HG03108 (cell line): ENCODE results near the gene SYNRG.
"Not testable (repeated sequence)": the region's sequence is repeated elsewhere in the genome, so short reads cannot be mapped to it uniquely, and the experiment has no call there.

ENCODE experiments used
- ATAC-seq: cut with Tn5 transposase; IDR thresholded peaks from one replicate; pipeline ENCODE4 v1.9.1; 2021; ENCODE audit warnings: moderate library complexity; ENCODE audit not compliant: unreplicated experiment

The SYNRG gene

GRCh38 chr17:37545486-37545885, 63.7 kb downstream of the SYNRG start:
- no peak for ATAC-seq

GRCh38 chr17:37543637-37544052, 65.6 kb downstream of the SYNRG start:
- ATAC-seq = no peak

DNA sequence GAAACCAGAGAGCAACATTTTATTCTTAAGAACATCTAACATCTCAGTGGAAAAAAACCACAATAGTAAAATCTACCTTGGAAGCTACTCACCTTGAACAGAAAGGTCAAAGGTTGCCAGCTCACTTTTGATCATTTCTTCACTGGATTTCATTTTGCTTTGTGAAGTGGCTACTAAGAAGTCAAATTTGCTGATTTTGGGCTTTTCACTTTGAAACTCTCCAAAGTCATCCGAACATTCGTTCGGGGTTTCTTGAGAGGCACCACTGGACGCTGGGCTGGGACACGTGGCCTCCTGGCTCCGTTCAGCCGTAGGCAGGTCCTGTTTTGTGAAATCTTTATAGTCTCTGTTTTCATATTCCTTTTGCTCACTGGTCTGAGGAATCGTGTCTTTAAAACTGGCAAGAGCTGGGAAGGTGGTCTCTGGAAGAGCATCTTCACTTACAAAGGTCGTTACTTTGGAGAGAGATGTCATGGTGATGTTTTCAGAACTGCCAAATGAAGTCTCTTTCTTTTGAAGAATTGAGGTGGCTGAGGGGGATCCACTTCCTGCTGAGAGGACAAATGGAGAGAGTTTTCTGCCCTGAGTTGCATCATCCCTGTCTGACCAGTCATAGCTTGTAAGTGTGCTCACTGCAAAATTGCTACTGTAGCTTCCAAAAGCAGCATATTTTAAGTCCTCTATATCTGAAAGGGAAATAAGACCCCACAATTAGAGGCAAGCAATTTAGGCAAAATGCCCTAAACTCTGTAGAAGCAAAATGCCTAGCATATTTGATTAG, 67.1 kb downstream of the SYNRG start:
- no peak for ATAC-seq

DNA sequence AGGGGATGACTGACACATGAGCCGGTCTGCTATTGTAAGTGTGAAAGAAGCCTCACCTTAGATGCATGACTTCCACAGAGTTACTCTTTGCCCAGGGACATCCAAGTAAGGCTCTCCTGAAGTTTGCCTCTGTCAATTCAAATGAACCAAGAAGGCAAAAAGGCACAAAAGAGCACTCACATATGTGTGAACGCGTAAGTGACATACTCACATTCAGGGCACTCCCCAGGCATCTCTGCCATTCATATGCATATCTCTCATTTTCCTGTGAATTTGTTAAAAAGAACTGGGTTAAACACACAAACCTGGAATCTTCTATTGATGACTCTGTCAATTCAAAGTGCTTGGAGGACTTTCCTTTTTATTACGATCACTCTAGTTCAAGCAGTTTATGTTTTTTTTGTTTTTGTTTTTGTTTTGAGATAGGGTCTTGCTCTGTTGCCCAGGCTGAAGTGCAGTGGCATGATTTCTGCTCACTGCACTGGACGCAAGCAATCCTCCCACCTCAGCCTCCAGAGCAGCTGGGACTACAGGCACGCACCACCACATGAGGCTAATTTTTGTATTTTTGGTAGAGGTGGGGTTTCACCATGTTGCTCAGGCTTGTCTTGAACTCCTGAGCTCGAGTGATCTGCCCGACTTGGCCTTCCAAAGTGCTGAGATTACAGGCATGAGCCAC, 70.1 kb downstream of the SYNRG start:
- no peak for ATAC-seq

DNA sequence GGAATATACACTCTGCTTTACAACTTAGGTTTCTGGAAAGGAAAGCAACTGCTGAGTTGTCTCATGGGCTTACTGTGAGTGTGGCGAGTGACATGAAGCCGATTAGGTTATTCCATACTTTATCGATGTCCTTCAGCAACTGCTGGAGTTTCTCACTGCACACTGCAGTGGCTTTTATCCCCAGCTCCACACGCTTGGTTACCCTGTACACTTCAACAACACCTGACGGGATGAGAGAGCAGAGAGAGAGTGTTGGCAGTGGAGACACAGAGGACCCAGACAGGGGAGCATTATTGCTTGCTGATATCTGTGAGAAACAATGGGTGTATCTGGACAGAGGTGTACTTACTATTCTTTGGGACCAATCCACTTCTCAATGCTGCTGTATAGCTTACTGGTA, 73.3 kb downstream of the SYNRG start:
- no peak for ATAC-seq

DNA sequence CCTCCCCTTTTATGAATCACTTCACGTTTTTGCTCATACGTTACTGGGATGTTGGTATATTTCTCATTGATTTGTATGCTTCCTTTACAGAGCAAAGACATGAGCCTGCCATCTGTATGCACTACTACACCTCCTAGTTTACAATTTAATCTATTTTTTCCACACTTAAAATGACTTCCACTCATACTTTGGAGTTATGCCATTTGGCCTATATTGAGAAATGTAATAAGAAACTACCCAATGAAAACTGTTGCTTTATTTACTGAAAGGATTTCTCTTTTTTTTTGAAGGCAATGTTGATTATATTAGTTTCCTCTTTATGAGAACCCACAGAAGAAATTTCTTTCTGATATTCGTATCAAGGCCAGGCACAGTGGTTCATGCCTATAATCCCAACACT, 76.5 kb downstream of the SYNRG start:
- ATAC-seq = no peak

DNA sequence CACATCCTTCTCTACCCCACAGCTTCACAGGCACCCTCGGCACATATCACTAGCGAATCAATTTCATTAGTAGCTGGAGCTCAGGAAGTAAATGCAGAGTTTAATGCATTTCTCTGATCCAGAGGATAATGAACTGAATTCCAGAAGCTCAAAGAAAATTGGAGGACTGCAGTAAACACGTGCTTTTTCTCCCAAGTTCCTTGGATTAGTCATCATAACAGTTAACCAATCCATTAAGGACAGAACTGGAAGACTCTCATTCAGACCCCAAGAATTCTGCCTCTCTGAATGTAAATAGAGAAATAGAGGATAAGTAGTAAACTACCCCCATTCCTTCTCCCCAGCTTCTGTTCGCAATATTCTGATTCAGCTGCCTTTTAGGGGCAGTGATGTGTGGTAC, 78.8 kb downstream of the SYNRG start:
- ATAC-seq = no peak

DNA sequence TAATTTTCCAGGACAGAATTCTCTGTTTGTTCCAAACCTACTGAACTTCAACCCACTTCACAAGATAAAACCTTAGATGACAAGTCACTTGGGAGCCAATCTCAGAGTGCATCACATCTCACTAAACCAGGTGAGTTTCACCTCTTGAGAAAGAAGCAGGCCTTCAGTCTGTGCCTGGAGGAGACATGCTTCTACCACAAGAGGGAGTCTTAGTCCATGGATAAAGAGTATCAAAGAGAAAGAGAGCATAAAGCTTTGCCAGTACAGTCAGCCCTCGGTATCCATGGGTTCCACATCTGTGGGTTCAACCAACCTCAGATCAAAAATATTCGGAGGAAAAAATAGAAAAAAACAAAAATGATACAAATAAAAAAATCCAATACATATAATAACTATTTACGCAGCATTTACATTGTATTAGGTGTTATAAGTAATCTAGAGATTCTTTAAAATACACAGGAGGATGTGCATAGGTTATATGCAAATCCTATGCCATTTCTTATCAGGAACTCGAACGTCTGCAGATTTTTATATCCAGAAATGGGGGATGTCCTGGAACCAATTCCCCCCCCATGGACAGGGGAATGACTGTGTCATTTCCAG, 81.9 kb downstream of the SYNRG start:
- ATAC-seq = no peak

- no peak for ATAC-seq
Measured at GRCh38 chr17:37523715-37524219, 85.5 kb downstream of the SYNRG start.

DNA sequence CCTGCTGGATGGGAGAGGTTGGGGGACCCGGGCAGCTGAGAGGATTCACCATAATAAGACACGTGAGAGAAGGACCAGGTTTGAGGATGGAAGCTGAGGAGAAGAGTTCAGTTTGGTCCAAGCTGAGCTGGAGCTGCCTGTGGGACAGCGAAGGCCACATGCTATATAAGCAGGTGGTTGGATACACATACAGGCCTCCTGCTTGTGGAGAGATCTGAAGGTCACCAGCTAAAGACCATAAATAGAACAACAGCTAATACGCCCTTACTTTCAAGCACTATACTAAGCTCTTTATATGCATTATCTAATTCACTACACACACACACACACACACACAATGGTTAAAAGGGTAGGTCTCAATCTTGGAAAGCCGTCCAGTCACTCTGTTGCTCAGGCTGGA, 87.4 kb downstream of the SYNRG start:
- no peak for ATAC-seq

- no peak for ATAC-seq
Measured at GRCh38 chr17:37520174-37520573, 89.0 kb downstream of the SYNRG start.

GRCh38 chr17:37519251-37519985, 89.8 kb downstream of the SYNRG start:
- no peak for ATAC-seq

- no peak for ATAC-seq
Measured at GRCh38 chr17:37518826-37519225, 90.4 kb downstream of the SYNRG start.

DNA sequence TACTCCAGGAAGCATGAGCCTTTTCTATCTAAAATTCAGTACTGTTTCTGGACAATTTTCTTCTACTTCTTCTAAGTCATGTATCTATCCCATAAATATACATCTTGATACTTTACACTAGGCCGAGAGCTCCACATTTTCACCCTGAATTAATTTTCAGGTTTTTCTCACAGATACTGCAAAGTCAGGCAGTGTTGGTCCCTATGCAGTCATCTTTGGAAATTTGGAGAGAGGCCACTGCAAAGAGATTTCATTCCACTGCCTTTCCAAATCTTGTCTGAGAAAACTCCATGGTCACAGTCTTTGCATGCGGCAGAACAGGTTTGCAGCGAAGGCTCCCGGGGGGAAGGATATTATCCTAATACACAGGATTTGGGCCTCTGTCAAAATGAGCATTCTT, 91.3 kb downstream of the SYNRG start:
- ATAC-seq = no peak

- ATAC-seq = no peak
Measured at GRCh38 chr17:37516127-37516571, 93.1 kb downstream of the SYNRG start.

GRCh38 chr17:37513711-37514110, 95.5 kb downstream of the SYNRG start:
- no peak for ATAC-seq

GRCh38 chr17:37512442-37513068, 96.7 kb downstream of the SYNRG start:
- ATAC-seq = no peak

- ATAC-seq = not testable (repeated sequence)
Measured at GRCh38 chr17:37511642-37512041, 97.6 kb downstream of the SYNRG start.

DNA sequence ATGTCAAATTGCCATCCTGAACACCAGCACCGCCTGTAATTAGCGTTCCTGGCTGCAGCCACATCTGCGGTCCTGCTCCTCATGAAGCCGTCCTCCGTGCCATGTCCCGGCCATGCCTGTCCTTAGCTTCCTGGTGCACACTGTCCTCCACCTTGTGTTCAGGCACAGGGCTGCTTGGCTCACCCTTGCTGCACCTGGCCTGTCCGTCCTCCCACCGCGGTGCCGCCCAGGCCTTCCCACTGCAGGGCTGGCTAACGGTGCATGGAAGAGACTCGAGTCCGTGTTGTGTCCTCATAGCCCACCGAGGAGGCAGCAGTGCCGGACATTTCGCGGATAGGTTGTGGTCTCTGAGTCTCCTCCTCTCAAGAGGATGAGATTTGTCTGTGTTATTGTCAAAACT, 99.2 kb downstream of the SYNRG start:
- ATAC-seq = no peak

DNA sequence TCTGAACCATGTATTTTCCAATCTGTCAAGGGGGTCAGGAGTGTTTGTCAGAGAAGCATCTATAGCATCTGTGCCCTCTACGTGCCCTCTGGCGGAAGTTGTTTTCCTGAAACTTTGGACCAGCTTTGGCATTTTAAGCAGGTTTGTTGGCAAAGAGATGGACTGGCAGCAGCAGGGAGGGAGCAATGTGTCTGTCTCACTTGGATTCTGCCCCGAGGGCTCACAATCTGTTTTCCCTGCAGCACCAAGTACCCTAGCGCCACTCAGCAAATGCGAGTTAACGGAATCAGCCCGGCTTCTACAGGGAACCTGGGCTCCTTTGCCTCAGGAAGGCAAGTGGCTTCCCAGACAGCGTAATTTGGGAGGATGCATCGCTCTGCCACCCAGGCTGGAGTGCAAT, 102.1 kb downstream of the SYNRG start:
- no peak for ATAC-seq

GRCh38 chr17:37506678-37507077, 102.5 kb downstream of the SYNRG start:
- ATAC-seq = no peak
